ENCODE data around the gene PHTF2.

GRCh38 chr7:77770316-77770715 lies 28.3 kb upstream of the PHTF2 start:
- TF ChIP-seq EZH2phosphoT487 (IDR thresholded peaks at IDR 0.05; ENCODE audit: low read depth, severe bottlenecking, unreplicated experiment) = no peak
- TF ChIP-seq CTCF (IDR thresholded peaks at IDR 0.05; ENCODE audit: poor library complexity) = no peak

Data from hepatocyte (in vitro differentiated cells).